Cardiac septum (tissue), 1 donor: ENCODE measurements around the gene MED13L. TPM values are rescaled to one million over a fixed set of nuclear protein-coding genes. Genes with fewer than 3 reads are reported as not detected.
A peak's percentile ranks its signal among the peaks of the same experiment; 100 is the strongest.

Experiments used
- DNase-seq: peaks from one replicate; pipeline ENCODE4 v3.0.0-alpha.2; 2020; ENCODE audit warnings: low spot score
- intact Hi-C: fragments of 100-400 bp; cut with DNase I; formaldehyde crosslinking; loops from one replicate; pipeline ENCODE4 v1.14.0; 2022
- microRNA-seq: library from miRNA; unstranded; fragments of <30 nt; microRNA quantifications from one replicate; pipeline ENCODE4 v1.2.0, GENCODE V29; 2020
- total RNA-seq: library from RNA; stranded (reverse); fragmentation: NEBNext Ultra II Directional; extraction: Animal tissue kit (Norgen Biotek cat#: 25700); gene quantifications from one replicate; pipeline ENCODE4 v1.2.1, GENCODE V29; 2021
- donor health status: DM: no; HTN: no; CAD: no.

Gene MED13L
- total RNA-seq, 1 donor from 2014 or later = 74.5 TPM

- DNase-seq = no peak
- intact Hi-C loops = no loop called here
These were observed 354.4 kb downstream of the MED13L start for GRCh38 chr12:115922952-115923564.

GRCh38 chr12:115920395-115921183, 356.9 kb downstream of the MED13L start:
- no peak for DNase-seq
- intact Hi-C loops = no loop called here

GRCh38 chr12:115918763-115919162, 358.7 kb downstream of the MED13L start:
- intact Hi-C loops = no loop called here
- DNase-seq = no peak

- intact Hi-C loops = loop anchor here (1.0 kb wide), 1 partner anchor 1254 kb away; no protein-coding TSS in a partner anchor
- peak; percentile 85 for DNase-seq
These were observed 360.4 kb downstream of the MED13L start for GRCh38 chr12:115916910-115917668.

GRCh38 chr12:115914122-115914521, 363.4 kb downstream of the MED13L start:
- intact Hi-C loops = no loop called here
- no peak for DNase-seq

- intact Hi-C loops = no loop called here
- DNase-seq = no peak
These were observed 365.1 kb downstream of the MED13L start for GRCh38 chr12:115912440-115912839.

GRCh38 chr12:115911360-115911759, 366.1 kb downstream of the MED13L start:
- intact Hi-C loops = no loop called here
- no peak for DNase-seq

GRCh38 chr12:115910057-115910456, 367.4 kb downstream of the MED13L start:
- DNase-seq = no peak
- intact Hi-C loops = no loop called here

Small RNA genes within 50 kb of the gene (microRNA-seq; reads per million reads assigned to microRNA genes)
- not detected for gene MIR620
